Mucosa of descending colon (tissue), 3 donors: ENCODE measurements around the gene PURA. TPM values are rescaled to one million over a fixed set of nuclear protein-coding genes. Genes with fewer than 3 reads are reported as not detected.

ENCODE experiments used
- ATAC-seq: fragments of 200-7000 bp; cut with Tn5 transposase; one replicate; pipeline ENCODE4 v1.9.1; 2020; ENCODE audit warnings: mild to moderate bottlenecking, moderate library complexity
- DNase-seq, 3 donors: peaks; one replicate each; pipeline ENCODE4 v3.0.0-alpha.2; 2020
- H3K36me3 ChIP-seq: fragments of 200-600 bp; one replicate; pipeline ENCODE4 v1.8.0; 2021; ENCODE audit warnings: low read depth, mild to moderate bottlenecking
- H3K4me1 ChIP-seq: fragments of 200-600 bp; one replicate; pipeline ENCODE4 v1.8.0; 2021; ENCODE audit warnings: low read depth, mild to moderate bottlenecking
- H3K4me3 ChIP-seq: fragments of 200-600 bp; one replicate; pipeline ENCODE4 v1.8.0; 2021; ENCODE audit warnings: mild to moderate bottlenecking
- H3K9me3 ChIP-seq: fragments of 200-600 bp; one replicate; pipeline ENCODE4 v1.8.0; 2021; ENCODE audit warnings: mild to moderate bottlenecking
- CTCF ChIP-seq: fragments of 200-600 bp; IDR thresholded peaks from one replicate; pipeline ENCODE4 v1.8.0; 2022; ENCODE audit warnings: antibody characterized with exemption, mild to moderate bottlenecking
- intact Hi-C, 2 donors: fragments of 100-400 bp; cut with DNase I in 1 of 2; cut with micrococcal nuclease in 1 of 2; formaldehyde crosslinking; loops; one replicate each; pipeline versions ENCODE4 v1.11.0 to v1.11.1; 2022; cut with DNase I, micrococcal nuclease
- total RNA-seq, 3 donors: library from RNA; stranded (reverse); fragmentation: NEBNext Ultra II Directional in 2 of 3; extraction: Animal tissue kit (Norgen Biotek cat#: 25700) in 2 of 3; gene quantifications; one replicate each; pipeline versions ENCODE4 v1.2.1 to v1.2.4, GENCODE V29; 2021 to 2023
- donor health status: DM: no; HTN: no; CAD: no; lungs with moderate emphysema.
- donor health status: DM: no; HTN: no; CAD: no.
- donor health status: DM: no; HTN: yes; CAD: no.

Gene PURA
- total RNA-seq, 3 donors from 2014 or later = 17.3 to 49.4 (median 18.4) TPM

- no peak overlapping the region for H3K4me3 ChIP-seq
- no peaks in the 10 kb centered on the region for H3K9me3 ChIP-seq
- no peak for DNase-seq
- H3K36me3 ChIP-seq = no peaks in the 10 kb centered on the region
- intact Hi-C loops = no loop called here
- H3K4me1 ChIP-seq = peaks cover 21% of the 10 kb centered on the region
- ATAC-seq = no peak
- TF ChIP-seq CTCF = no peak
Observed at GRCh38 chr5:140109759-140110645, 3.9 kb upstream of the PURA start.

GRCh38 chr5:140110646-140110957, 3.3 kb upstream of the PURA start:
- DNase-seq (no peak), ATAC-seq (no peak)
- TF ChIP-seq CTCF = no peak
- Histone ChIP-seq H3K36me3 (no peaks in the 10 kb centered on the region), H3K4me3 (no peak overlapping the region), H3K4me1 (peaks cover 26% of the 10 kb centered on the region), H3K9me3 (no peaks in the 10 kb centered on the region)
- intact Hi-C loops = no loop called here

DNA sequence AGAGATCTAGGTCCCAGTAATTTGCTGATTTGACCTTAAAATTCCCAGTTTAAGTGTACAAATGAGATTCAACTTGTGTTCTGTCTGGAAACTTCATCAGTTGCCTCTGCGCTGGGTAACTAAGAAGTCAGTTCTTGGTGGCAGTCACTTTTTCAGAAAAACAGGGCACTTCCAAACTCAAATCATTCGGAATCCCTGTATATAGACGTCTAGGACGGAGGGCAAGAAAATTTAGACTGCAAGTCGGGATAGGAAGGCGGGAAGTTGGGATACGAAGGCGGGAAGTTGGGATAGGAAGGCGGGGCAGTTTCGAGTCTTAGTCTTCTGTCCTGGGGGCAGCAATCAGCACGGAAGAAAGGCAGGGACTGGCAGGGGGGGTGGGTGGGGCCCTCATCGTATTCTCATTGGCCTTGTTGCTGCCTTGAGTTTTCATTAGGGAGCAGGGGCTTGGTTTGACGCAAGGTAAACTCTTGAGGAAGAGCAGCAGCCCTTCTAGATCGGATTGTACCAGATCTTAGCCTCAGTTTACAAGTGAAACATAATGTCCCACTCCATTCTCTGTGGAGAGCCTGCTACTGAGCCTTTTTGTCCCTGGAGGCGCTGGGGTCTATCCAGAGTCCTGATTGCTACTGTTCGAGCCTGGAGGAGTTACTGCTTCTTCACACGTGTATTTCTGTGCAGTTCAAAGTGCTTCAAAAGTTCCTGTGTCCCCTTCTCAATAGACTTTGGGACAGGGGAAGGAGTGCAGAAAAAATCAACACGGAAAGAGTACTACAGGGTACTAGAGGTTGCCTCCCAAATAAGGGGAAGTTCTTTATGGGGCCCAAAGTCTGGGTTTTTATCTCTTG, 2.7 kb upstream of the PURA start:
- Histone ChIP-seq H3K4me3 (no peak overlapping the region), H3K36me3 (no peaks in the 10 kb centered on the region), H3K4me1 (peaks cover 29% of the 10 kb centered on the region), H3K9me3 (no peaks in the 10 kb centered on the region)
- intact Hi-C loops = no loop called here
- TF ChIP-seq CTCF = no peak
- DNase-seq (no peak), ATAC-seq (no peak)

GRCh38 chr5:140111859-140112551, 1.9 kb upstream of the PURA start:
- Histone ChIP-seq H3K36me3 (no peaks in the 10 kb centered on the region), H3K4me1 (peaks cover 29% of the 10 kb centered on the region), H3K9me3 (no peaks in the 10 kb centered on the region), H3K4me3 (no peak overlapping the region)
- no peak for DNase-seq
- intact Hi-C loops = no loop called here
- TF ChIP-seq CTCF = no peak
- ATAC-seq = no peak

- Histone ChIP-seq H3K4me1 (peaks cover 35% of the 10 kb centered on the region), H3K9me3 (no peaks in the 10 kb centered on the region), H3K36me3 (no peaks in the 10 kb centered on the region), H3K4me3 (no peak overlapping the region)
- intact Hi-C loops = no loop called here
- DNase-seq = no peak
- no peak for TF ChIP-seq CTCF
- no peak for ATAC-seq
Observed at GRCh38 chr5:140112685-140113179, 1.2 kb upstream of the PURA start.
